PC-9 (cell line): Measurements from ENCODE around the gene RABIF. TPM values are rescaled to one million over a fixed set of nuclear protein-coding genes. Genes with fewer than 3 reads are reported as not detected.
"Not testable (repeated sequence)": the region's sequence is repeated elsewhere in the genome, so short reads cannot be mapped to it uniquely, and the experiment has no call there.

Experiments used
- BruUV-seq: library from RNA; stranded (reverse); fragments of 400-500 nt; replicated peaks from 2 replicates; lab custom pipeline; 2021; lab: Mats Ljungman, UMichigan
- CTCF ChIA-PET: fragments of 300-600 bp; sonication (Branson Sonifier 250); formaldehyde crosslinking; loops from one replicate; lab custom pipeline; 2022; ENCODE audit warnings: antibody characterized with exemption; lab: Charles Lee
- POLR2A ChIA-PET: fragments of 300-600 bp; sonication (Branson Sonifier 250); formaldehyde crosslinking; loops from one replicate; lab custom pipeline; 2022; ENCODE audit warnings: antibody characterized with exemption; ENCODE audit not compliant: unreplicated experiment; lab: Charles Lee
- DNase-seq, 2 experiments: peaks; one replicate each; pipeline versions ENCODE4 v3.0.0 to v3.0.0-alpha.2; 2015 to 2022; ENCODE audit warnings: mixed read lengths in 1 of 2
- H2AFZ ChIP-seq: fragments of 200-600 bp; sonication (generic); 2 replicates; pipeline ENCODE4 v1.8.1; 2017; ENCODE audit warnings: antibody characterized with exemption
- H3F3A ChIP-seq: fragments of 200-600 bp; sonication (generic); 2 replicates; pipeline ENCODE4 v1.8.1; 2017; ENCODE audit warnings: antibody characterized with exemption, mild to moderate bottlenecking, low read depth; ENCODE audit not compliant: insufficient read depth
- H3K27ac ChIP-seq: fragments of 200-600 bp; sonication (generic); 2 replicates; pipeline ENCODE4 v1.6.1; 2016; ENCODE audit warnings: mixed run types
- H3K27me3 ChIP-seq: fragments of 200-600 bp; sonication (generic); 2 replicates; pipeline ENCODE4 v1.6.1; 2016; ENCODE audit warnings: low read depth, mixed run types; ENCODE audit not compliant: insufficient read depth
- H3K36me3 ChIP-seq: fragments of 200-600 bp; sonication (generic); 2 replicates; pipeline ENCODE4 v1.6.1; 2016; ENCODE audit warnings: low read depth, mixed run types
- H3K4me1 ChIP-seq: fragments of 200-600 bp; sonication (generic); replicated peaks from 2 replicates; pipeline ENCODE4 v1.6.1; 2016; ENCODE audit warnings: mixed run types; ENCODE audit not compliant: insufficient read depth
- H3K4me2 ChIP-seq: fragments of 200-600 bp; sonication (generic); 2 replicates; pipeline ENCODE4 v1.6.1; 2017; ENCODE audit warnings: mixed run types
- H3K4me3 ChIP-seq: fragments of 200-600 bp; sonication (generic); 2 replicates; pipeline ENCODE4 v1.6.1; 2016; ENCODE audit warnings: mixed run types
- H3K79me2 ChIP-seq: fragments of 200-600 bp; sonication (generic); 2 replicates; pipeline ENCODE4 v1.6.1; 2017; ENCODE audit warnings: low read depth, mixed run types
- H3K9me2 ChIP-seq: fragments of 200-600 bp; sonication (generic); 2 replicates; pipeline ENCODE4 v1.8.1; 2017; ENCODE audit warnings: mild to moderate bottlenecking; ENCODE audit not compliant: insufficient read depth
- H3K9me3 ChIP-seq: fragments of 200-600 bp; sonication (generic); 2 replicates; pipeline ENCODE4 v1.8.1; 2016; ENCODE audit warnings: low read depth; ENCODE audit not compliant: insufficient read depth
- H4K20me1 ChIP-seq: fragments of 200-600 bp; sonication (generic); 2 replicates; pipeline ENCODE4 v1.8.1; 2017; ENCODE audit not compliant: insufficient read depth
- EZH2 ChIP-seq: fragments of 200-600 bp; sonication (generic); IDR thresholded peaks from 2 replicates; pipeline ENCODE4 v1.8.0; 2017; ENCODE audit warnings: antibody characterized with exemption, low read depth
- intact Hi-C: fragments of 100-400 bp; cut with micrococcal nuclease; formaldehyde crosslinking; loops from one replicate; pipeline ENCODE4 v1.10.0; 2022; ENCODE audit not compliant: unreplicated experiment
- total RNA-seq: library from RNA; stranded (reverse); gene quantifications from 2 replicates; pipeline ENCODE4 v1.2.3, GENCODE V29; 2021
- TF ChIP-seq, protein P1 (sequence below): fragments of 200-600 bp; sonication (generic); conservative IDR thresholded peaks from 2 replicates; pipeline ENCODE4 v1.6.1; 2017; ENCODE audit warnings: mixed run types, antibody characterized with exemption, mild to moderate bottlenecking, moderate library complexity

The RABIF gene
- total RNA-seq, 1 experiment from 2014 or later: 10.9 TPM

DNA sequence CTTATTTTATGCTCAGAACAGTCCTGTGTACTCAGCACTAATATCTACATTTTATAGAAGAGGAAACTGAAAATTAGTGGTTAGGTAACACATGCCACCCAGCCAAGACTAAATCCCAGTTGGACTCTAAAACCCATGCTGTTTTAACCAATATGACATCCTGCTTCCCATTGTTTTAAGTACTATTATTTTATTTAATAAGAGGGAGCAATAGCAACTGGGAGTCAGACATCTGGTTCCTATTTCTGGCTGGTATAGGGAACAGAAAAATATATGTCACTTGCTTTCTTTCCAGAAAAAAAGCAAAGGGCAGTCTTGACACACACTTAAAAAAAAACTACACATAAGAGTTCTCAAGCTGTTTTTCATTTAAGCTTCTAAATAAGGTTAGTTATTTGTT is 26.2 kb upstream of the RABIF start:
- TF ChIP-seq EZH2: no peak
- TF ChIP-seq, protein P1, sequence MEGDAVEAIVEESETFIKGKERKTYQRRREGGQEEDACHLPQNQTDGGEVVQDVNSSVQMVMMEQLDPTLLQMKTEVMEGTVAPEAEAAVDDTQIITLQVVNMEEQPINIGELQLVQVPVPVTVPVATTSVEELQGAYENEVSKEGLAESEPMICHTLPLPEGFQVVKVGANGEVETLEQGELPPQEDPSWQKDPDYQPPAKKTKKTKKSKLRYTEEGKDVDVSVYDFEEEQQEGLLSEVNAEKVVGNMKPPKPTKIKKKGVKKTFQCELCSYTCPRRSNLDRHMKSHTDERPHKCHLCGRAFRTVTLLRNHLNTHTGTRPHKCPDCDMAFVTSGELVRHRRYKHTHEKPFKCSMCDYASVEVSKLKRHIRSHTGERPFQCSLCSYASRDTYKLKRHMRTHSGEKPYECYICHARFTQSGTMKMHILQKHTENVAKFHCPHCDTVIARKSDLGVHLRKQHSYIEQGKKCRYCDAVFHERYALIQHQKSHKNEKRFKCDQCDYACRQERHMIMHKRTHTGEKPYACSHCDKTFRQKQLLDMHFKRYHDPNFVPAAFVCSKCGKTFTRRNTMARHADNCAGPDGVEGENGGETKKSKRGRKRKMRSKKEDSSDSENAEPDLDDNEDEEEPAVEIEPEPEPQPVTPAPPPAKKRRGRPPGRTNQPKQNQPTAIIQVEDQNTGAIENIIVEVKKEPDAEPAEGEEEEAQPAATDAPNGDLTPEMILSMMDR: no peak
- no peaks in the 10 kb centered on the region for H3K9me3 ChIP-seq
- ChIA-PET CTCF (interaction anchor here (0.6 kb wide), 1 partner anchor 82 kb away, joined by 7 read pairs; no protein-coding TSS in a partner anchor), POLR2A (no interaction called here)
- no peak overlapping the region for H3K27ac ChIP-seq
- no peaks in the 10 kb centered on the region for H3K79me2 ChIP-seq
- no TSS peak for BruUV-seq
- intact Hi-C loops: loop anchor here (10.0 kb wide), 1 partner anchor 180 kb away; no protein-coding TSS in a partner anchor
- H3K27me3 ChIP-seq: no peaks in the 10 kb centered on the region
- H3K4me1 ChIP-seq: no peaks in the 10 kb centered on the region
- H3F3A ChIP-seq: no peaks in the 10 kb centered on the region; the same call in none of the 2 replicates
- H3K36me3 ChIP-seq: peaks cover 18% of the 10 kb centered on the region
- H3K4me2 ChIP-seq: no peak overlapping the region
- no peaks in the 10 kb centered on the region for H3K9me2 ChIP-seq
- DNase-seq: no peak
- H3K4me3 ChIP-seq: no peak overlapping the region
- no peaks in the 10 kb centered on the region for H4K20me1 ChIP-seq
- no peak overlapping the region for H2AFZ ChIP-seq

DNA sequence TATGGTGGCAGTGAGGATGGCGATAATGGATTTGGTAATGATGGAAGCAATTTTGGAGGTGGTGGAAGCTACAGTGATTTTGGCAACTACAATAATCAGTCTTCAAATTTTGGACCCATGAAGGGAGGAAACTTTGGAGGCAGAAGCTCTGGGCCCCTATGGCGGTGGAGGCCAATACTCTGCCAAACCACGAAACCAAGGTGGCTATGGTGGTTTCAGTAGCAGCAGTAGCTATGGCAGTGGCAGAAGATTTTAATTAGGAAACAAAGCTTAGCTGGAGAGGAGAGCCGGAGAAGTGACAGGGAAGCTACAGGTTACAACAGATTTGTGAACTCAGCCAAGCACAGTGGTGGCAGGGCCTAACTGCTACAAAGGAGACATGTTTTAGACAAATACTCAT is 23.5 kb upstream of the RABIF start:
- H3K9me3 ChIP-seq, H3F3A ChIP-seq, CTCF ChIA-PET, H3K4me3 ChIP-seq, BruUV-seq, H3K36me3 ChIP-seq, H3K9me2 ChIP-seq, H4K20me1 ChIP-seq, H3K4me2 ChIP-seq, H2AFZ ChIP-seq, H3K79me2 ChIP-seq, H3K27ac ChIP-seq, H3K27me3 ChIP-seq, H3K4me1 ChIP-seq, DNase-seq, POLR2A ChIA-PET: not testable (repeated sequence)
- intact Hi-C loops: loop anchor here (10.0 kb wide), 1 partner anchor 178 kb away; no protein-coding TSS in a partner anchor

DNA sequence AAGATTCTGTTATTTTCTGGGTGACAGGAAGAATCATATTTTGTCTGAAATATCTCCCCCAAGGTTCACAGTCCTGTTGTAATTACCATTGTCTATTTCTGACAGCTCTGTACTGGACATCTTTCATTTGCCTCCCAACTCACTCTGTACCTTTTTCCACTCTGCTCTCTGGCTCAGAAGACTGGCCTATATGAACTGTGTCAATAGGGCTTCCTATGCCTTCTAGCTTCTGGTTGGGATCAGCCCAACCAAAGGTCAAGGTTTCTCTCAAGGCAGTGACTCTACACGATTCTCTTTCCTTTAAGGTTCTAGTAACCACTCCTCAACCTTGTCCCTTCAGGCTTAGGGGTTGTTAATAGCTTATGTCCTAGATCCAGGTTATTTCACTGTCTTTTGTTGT is 20.5 kb upstream of the RABIF start:
- no peak overlapping the region for H3K27ac ChIP-seq
- H4K20me1 ChIP-seq: no peaks in the 10 kb centered on the region
- ChIA-PET CTCF (no interaction called here), POLR2A (no interaction called here)
- no peaks in the 10 kb centered on the region for H3K9me2 ChIP-seq
- no peaks in the 10 kb centered on the region for H3K9me3 ChIP-seq
- no peak overlapping the region for H3K4me3 ChIP-seq
- no peaks in the 10 kb centered on the region for H3K27me3 ChIP-seq
- H3F3A ChIP-seq: no peaks in the 10 kb centered on the region
- no peaks in the 10 kb centered on the region for H3K4me1 ChIP-seq
- TF ChIP-seq, protein P1: no peak
- no peak for TF ChIP-seq EZH2
- BruUV-seq: no TSS peak
- H3K79me2 ChIP-seq: no peaks in the 10 kb centered on the region
- intact Hi-C loops: no loop called here
- H3K36me3 ChIP-seq: no peaks in the 10 kb centered on the region
- DNase-seq: no peak
- no peak overlapping the region for H2AFZ ChIP-seq
- H3K4me2 ChIP-seq: no peak overlapping the region

DNA sequence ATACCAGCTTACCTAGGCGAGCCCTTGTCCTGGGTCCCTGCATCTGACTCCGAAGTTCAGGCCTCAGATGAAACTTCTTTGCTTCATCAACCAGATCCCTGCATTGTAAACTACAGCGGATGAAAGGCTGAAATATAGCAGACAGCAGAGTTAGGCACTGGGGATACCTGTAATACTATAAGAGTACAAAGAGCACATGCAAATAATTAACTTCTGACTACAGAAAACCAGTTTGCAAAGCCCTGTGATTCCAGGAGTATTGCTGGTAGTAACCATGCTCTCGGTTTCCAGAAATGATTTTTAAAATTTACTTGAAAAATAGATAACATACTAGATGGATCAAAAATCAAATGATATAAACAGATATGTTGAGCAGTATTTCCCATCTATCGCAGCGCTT is 20.0 kb upstream of the RABIF start:
- H3K4me3 ChIP-seq: no peak overlapping the region
- no peak for TF ChIP-seq EZH2
- TF ChIP-seq, protein P1: no peak
- no peaks in the 10 kb centered on the region for H3K36me3 ChIP-seq
- no peaks in the 10 kb centered on the region for H3K79me2 ChIP-seq
- no TSS peak for BruUV-seq
- no peak overlapping the region for H3K27ac ChIP-seq
- intact Hi-C loops: no loop called here
- H3K4me1 ChIP-seq: no peaks in the 10 kb centered on the region
- H3K4me2 ChIP-seq: no peak overlapping the region
- POLR2A ChIA-PET: no interaction called here
- H3K9me3 ChIP-seq: no peaks in the 10 kb centered on the region
- H3K27me3 ChIP-seq: no peaks in the 10 kb centered on the region
- CTCF ChIA-PET: no interaction called here
- DNase-seq: no peak
- no peak overlapping the region for H2AFZ ChIP-seq
- H4K20me1 ChIP-seq: no peaks in the 10 kb centered on the region
- H3K9me2 ChIP-seq: no peaks in the 10 kb centered on the region
- H3F3A ChIP-seq: no peaks in the 10 kb centered on the region
